GM19240 (cell line): ENCODE results near the gene IL1RN.

ENCODE experiments used
- DNase-seq: peaks from one replicate; pipeline ENCODE4 v3.0.0; 2011; ENCODE audit warnings: low spot score; ENCODE audit not compliant: insufficient read length

Gene IL1RN

GRCh38 chr2:113156278-113157117 lies 29.1 kb downstream of the IL1RN start:
- DNase-seq, result no peak

- no peak for DNase-seq
Measured at GRCh38 chr2:113157118-113157896, 29.9 kb downstream of the IL1RN start.

- no peak for DNase-seq
Measured at GRCh38 chr2:113157897-113158753, 30.7 kb downstream of the IL1RN start.

DNA sequence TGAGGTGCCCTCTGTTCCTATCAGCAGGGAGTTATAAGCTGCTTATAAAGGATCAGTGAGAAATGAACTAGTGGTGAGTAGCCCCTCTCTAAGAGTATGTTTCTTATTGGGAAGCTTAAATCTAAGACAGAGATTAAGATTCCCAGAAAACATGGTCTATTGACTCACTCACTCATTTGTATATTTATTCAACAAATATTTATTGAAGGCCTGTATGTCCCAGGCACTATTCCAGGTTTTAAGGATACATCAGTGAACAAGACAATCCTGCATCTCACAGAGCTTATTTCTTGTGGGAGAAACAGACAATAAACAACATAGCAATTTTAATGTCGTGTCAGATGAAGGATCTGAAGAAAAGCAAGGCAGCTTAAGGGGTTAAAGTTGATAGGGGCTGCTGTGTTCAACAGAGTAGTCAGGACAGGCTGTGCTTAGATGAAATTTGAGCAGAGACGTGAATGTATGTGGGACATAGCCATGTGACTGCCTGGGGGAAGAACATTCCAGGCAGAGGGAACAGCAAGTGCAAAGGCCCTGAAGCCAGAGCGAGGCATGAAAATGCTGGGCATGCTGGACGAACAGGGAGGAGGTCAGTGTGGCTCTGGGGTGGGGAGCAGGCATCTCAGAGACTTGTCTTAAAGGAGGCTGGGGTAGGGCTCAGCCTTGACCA lies 31.6 kb downstream of the IL1RN start:
- no peak for DNase-seq

DNA sequence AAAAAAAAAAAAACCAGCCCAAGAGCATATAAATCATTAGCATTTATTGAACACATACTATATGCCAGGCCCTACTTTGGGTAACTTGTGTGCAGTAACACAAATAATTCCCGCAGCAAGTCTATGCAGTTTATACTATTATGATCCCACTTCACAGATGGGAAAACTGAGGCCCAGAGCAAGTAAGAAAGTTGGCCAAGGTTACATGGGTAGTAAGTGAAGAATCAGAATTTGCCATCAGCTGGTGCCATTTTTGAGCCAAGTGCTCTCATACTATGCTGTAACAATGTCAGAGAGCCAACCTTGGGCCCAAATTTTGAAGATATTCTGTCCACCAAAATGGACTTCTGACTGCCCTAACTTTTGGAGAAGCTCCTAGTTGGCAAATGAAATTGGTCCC lies 32.9 kb downstream of the IL1RN start:
- DNase-seq, result no peak

DNA sequence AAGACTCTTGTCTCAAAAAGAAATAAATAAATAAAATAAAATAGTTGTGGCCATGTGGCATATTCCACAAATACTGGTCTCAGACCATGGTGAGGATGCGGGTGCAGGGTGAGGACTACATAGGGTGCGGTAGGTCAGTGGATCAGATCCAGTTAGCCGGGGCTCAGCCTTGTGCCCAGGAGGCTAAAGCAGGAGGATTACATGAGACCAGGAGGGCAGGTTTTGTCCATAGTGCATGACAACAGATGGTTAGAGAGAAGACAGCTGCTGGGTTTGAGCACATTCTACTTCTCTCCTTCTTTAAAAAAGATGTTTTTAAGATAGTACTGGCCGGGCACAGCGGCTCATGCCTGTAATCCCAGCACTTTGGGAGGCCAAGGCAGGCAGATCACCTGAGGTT lies 33.6 kb downstream of the IL1RN start:
- DNase-seq, result no peak

GRCh38 chr2:113162173-113162572 lies 34.8 kb downstream of the IL1RN start:
- DNase-seq, result no peak

- DNase-seq, result no peak
Measured at GRCh38 chr2:113162869-113163268, 35.5 kb downstream of the IL1RN start.

DNA sequence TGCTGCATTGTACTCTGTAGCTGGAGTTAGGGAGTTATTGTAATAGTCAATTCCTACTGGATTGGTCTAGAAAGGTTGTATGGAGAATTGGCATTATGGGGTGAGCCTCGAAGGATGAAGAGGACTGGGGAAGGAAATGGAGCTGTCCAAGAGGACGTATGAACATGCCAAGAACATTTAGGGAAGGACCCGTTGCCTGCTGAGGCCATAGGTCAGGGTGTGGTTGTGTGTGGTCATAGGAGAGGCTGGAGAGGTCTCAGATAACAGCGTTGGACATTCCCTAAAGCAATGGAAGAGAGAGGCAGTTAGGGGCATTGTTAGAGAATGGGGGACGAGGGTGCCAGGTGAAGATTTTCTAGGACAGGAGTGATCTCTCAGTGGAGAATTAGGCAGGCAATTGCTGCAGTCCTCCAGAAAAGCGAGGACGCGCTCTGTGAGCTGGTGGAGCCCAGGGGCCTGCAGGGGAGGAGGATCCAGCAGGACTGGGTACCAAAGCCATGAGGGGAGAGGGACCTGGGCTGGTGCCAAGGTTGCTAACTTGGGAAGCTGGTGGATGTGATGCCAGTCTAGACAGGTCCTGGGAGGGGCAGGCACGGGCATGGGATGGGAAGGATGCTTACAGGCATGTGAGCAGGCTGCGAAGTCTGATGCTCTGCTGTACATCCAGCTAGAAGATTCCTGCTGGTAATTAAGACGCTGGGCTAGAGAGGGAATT lies 37.0 kb downstream of the IL1RN start:
- DNase-seq, result no peak

DNA sequence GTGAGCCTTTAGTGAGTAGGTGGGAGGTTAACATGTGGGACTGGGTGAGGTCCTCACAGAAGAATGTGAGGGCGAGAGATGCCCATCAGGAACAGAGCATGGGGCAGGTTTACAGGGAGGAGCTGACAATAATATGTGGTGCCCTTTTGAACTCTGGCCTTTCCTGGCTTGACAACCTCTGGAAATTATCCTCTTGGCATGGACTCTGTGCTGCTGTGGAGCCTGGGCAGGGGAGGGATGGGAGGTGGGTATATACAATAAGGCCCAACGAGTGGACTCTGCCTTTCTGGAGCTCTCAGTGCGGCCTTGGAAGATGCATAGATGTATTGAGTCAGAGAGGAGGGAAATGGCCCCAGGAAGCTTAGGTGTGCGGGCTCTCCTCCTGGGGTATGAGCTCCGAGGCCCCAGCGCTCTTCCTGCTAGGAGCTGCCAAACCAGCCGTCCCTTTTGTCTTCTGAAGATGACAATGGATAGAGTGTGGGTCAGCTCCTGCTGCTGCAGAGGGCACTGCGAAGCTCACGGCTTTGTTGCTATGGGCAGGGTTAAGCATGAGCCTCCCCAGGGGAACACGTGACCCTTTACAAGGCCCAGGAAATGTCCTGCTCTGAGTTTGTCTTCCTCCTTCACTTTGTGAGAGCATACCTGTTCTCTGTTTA lies 37.7 kb downstream of the IL1RN start:
- DNase-seq, result no peak

GRCh38 chr2:113166187-113166645 lies 38.8 kb downstream of the IL1RN start:
- no peak for DNase-seq

DNA sequence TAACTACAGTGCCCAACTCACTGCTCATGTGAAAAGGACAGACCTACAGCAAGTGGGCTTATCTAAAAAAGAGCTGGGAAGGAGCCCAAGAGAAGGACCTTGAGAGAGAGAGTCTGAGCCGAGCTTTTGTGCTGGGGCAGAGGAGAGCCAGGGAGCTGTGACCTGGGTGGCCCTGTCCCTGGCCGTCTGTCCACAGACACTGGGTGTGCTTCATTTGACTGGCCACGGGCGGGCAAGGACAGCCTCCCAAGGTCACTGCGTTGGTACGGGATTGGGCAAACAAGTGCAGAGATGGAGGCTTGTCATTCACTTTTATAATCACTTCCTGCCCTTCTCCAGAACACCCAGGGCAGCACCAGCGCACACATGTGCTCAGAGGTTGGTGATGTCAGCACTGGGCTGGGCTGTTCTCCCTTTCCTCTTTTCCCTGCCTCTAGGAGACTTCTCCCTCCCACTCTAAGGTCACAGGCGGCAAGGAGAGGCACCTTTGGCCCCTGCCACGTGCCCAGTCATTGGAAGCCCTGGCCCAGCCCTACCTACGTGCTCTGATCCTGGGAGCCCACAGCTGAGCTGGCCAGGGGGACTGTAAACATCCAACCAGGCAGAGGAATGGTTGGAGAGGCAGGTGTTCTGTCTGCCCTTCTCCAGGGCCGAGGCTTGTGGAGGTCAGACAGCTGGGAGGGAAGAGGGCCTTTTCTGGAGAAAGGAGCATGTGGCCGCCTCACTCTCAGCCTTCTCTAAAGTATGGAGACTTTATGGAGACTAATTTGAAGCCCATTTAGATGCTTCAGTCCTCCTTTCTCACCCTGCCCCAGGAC lies 39.9 kb downstream of the IL1RN start:
- no peak for DNase-seq

GRCh38 chr2:113167962-113168340 lies 40.6 kb downstream of the IL1RN start:
- no peak for DNase-seq

DNA sequence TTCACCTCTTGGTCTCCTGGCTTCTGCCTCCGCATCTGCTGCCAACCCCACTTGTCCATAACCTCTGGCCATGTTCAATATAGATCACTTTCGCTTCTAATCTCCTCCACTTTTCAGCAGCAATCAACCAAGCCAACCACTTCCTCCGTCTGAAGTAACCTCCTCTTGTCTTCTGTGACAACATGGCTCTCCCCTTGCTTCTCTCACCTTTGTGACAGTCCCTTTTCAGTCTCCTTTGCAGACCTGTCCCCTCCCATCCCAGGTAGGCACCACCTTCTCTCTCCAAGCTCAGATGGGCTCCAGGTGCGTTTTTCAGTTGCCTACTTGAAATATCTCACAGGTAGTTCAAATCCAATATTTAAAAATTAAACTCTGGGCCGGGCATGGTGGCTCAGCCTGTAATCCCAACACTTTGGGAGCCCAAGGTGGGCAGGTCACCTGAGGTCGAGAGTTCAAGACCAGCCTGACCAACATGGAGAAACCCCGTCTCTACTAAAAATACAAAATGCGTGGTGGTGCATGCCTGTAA lies 41.7 kb downstream of the IL1RN start:
- DNase-seq, result no peak

DNA sequence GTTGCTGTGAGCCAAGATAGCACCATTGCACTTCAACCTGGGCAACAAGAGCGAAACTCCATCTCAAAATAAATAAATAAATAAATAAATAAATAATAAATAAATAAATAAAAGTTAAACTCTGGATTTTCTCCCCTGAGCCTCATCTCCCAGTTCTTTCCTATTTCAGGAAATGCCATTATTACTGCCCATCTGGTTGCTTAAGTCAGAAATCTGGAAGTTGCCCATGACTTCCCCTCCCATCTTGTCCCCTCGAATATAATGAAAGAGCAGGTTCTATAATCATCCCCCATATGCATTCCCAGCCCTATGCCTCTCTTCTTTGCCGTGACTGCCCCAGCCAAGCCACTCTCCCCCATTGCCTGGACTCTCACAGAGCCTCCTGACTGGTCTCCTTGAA lies 42.2 kb downstream of the IL1RN start:
- DNase-seq, result no peak

- DNase-seq, result no peak
Measured at GRCh38 chr2:113171334-113172075, 44.1 kb downstream of the IL1RN start.

DNA sequence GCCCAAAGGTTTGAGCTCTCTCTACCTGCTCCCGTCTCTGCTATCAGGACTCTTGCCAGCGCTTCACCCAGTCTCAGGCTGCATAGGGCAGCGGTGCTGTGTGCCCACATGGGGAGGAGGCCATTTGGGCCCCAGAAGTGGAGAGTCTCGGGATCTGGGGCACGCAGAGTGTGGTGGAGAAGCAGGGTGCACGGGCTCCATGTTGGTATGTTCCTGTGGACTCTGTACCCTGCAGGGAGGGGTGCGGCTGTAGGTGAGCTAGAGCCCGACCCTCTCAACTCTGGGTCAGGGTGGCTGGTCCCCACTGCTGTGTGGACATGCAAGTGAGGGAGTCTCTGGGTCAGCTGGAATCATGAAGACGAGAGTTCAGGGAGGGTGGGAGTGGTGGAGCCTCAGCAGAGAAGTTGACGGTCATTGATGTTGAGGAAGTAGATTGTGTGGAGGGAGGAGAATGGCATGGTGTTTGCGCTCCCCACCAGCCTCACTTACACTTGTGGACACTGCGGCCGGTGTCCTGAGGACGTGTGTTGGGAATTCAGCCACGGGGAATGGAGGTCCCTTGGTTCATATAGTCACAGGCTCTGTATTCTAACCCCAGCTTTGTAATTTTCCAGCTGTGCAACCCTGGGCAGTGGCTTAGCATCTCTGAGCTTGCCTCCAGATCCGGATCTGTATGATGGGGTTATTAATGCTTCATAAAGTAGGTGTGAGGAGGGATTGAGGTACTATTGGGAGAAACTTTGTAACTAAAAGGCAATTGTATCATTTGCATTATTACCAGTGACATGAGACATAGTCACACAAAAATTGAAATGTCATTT lies 45.5 kb downstream of the IL1RN start:
- DNase-seq, result no peak
